Sigmoid colon (tissue), 4 donors: ENCODE measurements around the gene CPN2.

Source experiments
- CTCF ChIP-seq, 4 experiments: fragments of 450-650 bp in 3 of 4; fragments of 200-600 bp in 1 of 4; IDR thresholded peaks; one replicate each; pipeline ENCODE4 v1.5.1; 2016 to 2019; ENCODE audit warnings: antibody characterized with exemption in 4 of 4, mild to moderate bottlenecking in 3 of 4, moderate library complexity in 2 of 4
- EP300 ChIP-seq, 4 donors: sonication (generic); formaldehyde crosslinking; IDR thresholded peaks; one replicate each; pipeline ENCODE4 v1.6.1; 2017; ENCODE audit warnings: antibody characterized with exemption in 4 of 4
- POLR2A ChIP-seq, 2 donors: fragments of 450-650 bp; IDR thresholded peaks; one replicate each; pipeline ENCODE4 v1.6.1; 2016; ENCODE audit warnings: antibody characterized with exemption in 2 of 2, mild to moderate bottlenecking in 2 of 2, moderate library complexity in 2 of 2
- POLR2AphosphoS5 ChIP-seq, 4 donors: sonication (generic); formaldehyde crosslinking; IDR thresholded peaks; one replicate each; pipeline ENCODE4 v1.6.1; 2017; ENCODE audit warnings: antibody characterized with exemption in 4 of 4

DNA sequence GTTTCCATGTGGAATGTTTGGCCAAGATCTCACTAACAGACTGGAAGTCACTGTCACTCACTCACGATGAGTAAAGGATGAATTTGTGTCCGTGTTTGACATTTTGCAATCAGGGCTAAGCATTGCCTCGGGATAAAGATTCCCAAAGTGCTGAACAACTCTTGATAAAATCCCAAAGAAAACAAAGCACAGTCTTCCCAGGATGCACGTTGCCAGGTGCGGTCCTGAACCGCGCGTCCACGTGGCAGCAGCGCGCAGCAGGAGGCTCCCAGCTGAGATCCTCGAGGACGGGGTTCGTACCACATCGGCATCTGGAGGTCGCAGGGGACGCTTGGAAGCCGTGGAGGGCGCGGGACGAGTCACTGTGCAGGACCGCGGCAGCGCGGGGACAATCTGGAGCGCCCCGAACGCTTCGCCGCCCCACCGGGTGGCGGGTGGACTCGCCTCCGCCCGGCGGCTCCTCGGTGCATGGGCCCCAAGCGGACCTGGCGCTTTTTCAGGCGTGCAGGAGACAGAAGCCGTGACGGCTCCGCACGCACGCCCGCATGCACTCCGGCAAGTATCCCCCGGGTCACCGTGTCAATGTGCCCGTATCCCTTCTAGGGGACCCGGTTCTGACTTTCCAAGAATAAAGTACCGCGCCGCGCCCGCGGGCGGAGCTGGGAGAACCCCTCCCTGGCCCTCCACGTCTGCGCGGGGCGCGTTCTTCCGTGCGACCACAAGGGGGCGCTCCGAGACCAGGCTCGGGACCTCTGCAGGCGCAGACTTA is 17.7 kb downstream of the CPN2 start:
- TF ChIP-seq CTCF (IDR thresholded peaks at IDR 0.05) (peak; percentile 96 to 99 (median 98)), POLR2A (IDR thresholded peaks at IDR 0.05) (no peak), EP300 (IDR thresholded peaks at IDR 0.05) (no peak), POLR2AphosphoS5 (IDR thresholded peaks at IDR 0.05) (no peak)
